Panc1 (cell line): ENCODE measurements around the gene XG.

Source experiments
- CTCF ChIP-seq: fragments of 450-650 bp; IDR thresholded peaks from 2 replicates; pipeline ENCODE4 v1.5.1; 2017; ENCODE audit warnings: mild to moderate bottlenecking
- REST ChIP-seq, 2 experiments: IDR thresholded peaks; 2 replicates each; pipeline ENCODE4 v1.6.1; 2011 to 2012; ENCODE audit warnings: low read depth in 2 of 2, control low read depth in 1 of 2, low read length in 1 of 2, mild to moderate bottlenecking in 1 of 2, moderate library complexity in 1 of 2; ENCODE audit not compliant: insufficient read depth in 1 of 2

GRCh38 chrX:2703991-2704369 is 47.9 kb upstream of the XG start:
- TF ChIP-seq CTCF (no peak), REST (IDR thresholded peaks at IDR 0.05; ENCODE audit: insufficient read depth in 1 of 2, low read depth in 2 of 2, low read length in 1 of 2) (no peak)
